ENCODE data around the gene VAMP8.
"Not testable (repeated sequence)": the region's sequence is repeated elsewhere in the genome, so short reads cannot be mapped to it uniquely, and the experiment has no call there.

The VAMP8 gene

DNA sequence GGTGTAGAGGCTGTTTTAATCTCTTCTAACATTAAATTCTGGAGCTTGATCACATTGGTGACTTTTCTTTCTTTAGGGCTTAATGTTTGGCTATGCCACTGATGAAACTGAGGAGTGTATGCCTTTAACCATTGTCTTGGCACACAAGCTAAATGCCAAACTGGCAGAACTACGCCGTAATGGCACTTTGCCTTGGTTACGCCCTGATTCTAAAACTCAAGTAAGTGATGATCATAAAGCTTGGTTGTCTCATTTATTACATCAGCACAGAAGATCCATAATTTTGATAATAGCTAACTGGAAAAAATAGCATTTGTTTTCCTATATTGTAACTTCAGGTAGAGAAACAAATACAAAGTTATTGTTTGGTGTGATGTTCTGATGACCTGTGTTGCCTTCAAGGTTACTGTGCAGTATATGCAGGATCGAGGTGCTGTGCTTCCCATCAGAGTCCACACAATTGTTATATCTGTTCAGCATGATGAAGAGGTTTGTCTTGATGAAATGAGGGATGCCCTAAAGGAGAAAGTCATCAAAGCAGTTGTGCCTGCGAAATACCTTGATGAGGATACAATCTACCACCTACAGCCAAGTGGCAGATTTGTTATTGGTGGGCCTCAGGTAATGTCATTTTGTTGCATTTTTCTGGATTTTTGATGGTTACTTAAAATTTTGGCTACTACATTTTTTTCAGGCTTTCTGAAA lies 35.5 kb upstream of the VAMP8 start:
- peaks cover 69% of the 10 kb centered on the region for H3K36me3 ChIP-seq (ENCODE audit: low read depth)
- H3K27ac ChIP-seq (ENCODE audit: poor library complexity, severe bottlenecking), result peak overlapping the region; percentile 86
- H3K4me1 ChIP-seq (ENCODE audit: insufficient read depth, poor library complexity, severe bottlenecking), result peaks cover 34% of the 10 kb centered on the region
- DNase-seq (ENCODE audit: low spot score) (no peak), ATAC-seq (ENCODE audit: low read depth) (no peak)
- peak overlapping the region; percentile 97 for H3K4me3 ChIP-seq (ENCODE audit: severe bottlenecking)
- no peaks in the 10 kb centered on the region for H3K27me3 ChIP-seq (ENCODE audit: insufficient read depth, poor library complexity, severe bottlenecking)
- H3K9me3 ChIP-seq (ENCODE audit: severe bottlenecking), result no peaks in the 10 kb centered on the region
- no peak for TF ChIP-seq CTCF (IDR thresholded peaks at IDR 0.05; ENCODE audit: poor library complexity, severe bottlenecking)

- peaks cover 74% of the 10 kb centered on the region for H3K36me3 ChIP-seq (ENCODE audit: low read depth)
- H3K4me1 ChIP-seq (ENCODE audit: insufficient read depth, poor library complexity, severe bottlenecking), result peaks cover 27% of the 10 kb centered on the region
- peak overlapping the region; percentile 86 for H3K27ac ChIP-seq (ENCODE audit: poor library complexity, severe bottlenecking)
- H3K9me3 ChIP-seq (ENCODE audit: severe bottlenecking), result no peaks in the 10 kb centered on the region
- no peaks in the 10 kb centered on the region for H3K27me3 ChIP-seq (ENCODE audit: insufficient read depth, poor library complexity, severe bottlenecking)
- no peak for TF ChIP-seq CTCF (IDR thresholded peaks at IDR 0.05; ENCODE audit: poor library complexity, severe bottlenecking)
- no peak for ATAC-seq (ENCODE audit: low read depth)
- no peak overlapping the region for H3K4me3 ChIP-seq (ENCODE audit: severe bottlenecking)
- no peak for DNase-seq (ENCODE audit: low spot score)
Observed at GRCh38 chr2:85542777-85543176, 34.6 kb upstream of the VAMP8 start.

DNA sequence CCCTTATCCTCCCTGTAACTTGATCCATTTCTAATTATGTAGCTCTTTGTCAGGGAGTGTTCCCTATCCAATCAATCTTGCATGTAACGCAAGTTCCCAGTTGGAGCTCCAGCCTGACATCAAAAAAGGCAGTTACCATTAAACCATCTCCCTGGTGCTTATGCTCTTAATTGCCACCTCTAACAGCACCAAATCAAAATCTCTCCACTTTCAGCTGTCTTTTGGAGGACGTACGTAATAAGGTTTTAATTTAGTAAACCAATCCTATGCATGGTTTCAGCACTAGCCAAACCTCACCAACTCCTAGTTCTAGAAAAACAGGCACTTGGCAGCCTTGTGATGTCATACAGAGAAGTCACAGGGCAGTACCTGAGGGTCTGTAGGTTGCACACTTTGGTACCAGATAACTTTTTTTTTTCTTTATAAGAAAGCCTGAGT lies 33.1 kb upstream of the VAMP8 start:
- peak overlapping the region; percentile 86 for H3K27ac ChIP-seq (ENCODE audit: poor library complexity, severe bottlenecking)
- not testable (repeated sequence) for ATAC-seq (ENCODE audit: low read depth); H3K4me3 ChIP-seq (ENCODE audit: severe bottlenecking); H3K27me3 ChIP-seq (ENCODE audit: insufficient read depth, poor library complexity, severe bottlenecking); DNase-seq (ENCODE audit: low spot score); H3K9me3 ChIP-seq (ENCODE audit: severe bottlenecking)
- peaks cover 27% of the 10 kb centered on the region for H3K4me1 ChIP-seq (ENCODE audit: insufficient read depth, poor library complexity, severe bottlenecking)
- peaks cover 78% of the 10 kb centered on the region for H3K36me3 ChIP-seq (ENCODE audit: low read depth)

GRCh38 chr2:85544915-85545779 lies 32.2 kb upstream of the VAMP8 start:
- H3K27me3 ChIP-seq (ENCODE audit: insufficient read depth, poor library complexity, severe bottlenecking); ATAC-seq (ENCODE audit: low read depth); DNase-seq (ENCODE audit: low spot score); H3K4me3 ChIP-seq (ENCODE audit: severe bottlenecking); H3K9me3 ChIP-seq (ENCODE audit: severe bottlenecking): not testable (repeated sequence)
- Histone ChIP-seq H3K27ac (ENCODE audit: poor library complexity, severe bottlenecking) (peak overlapping the region; percentile 86), H3K4me1 (ENCODE audit: insufficient read depth, poor library complexity, severe bottlenecking) (peaks cover 32% of the 10 kb centered on the region), H3K36me3 (ENCODE audit: low read depth) (peaks cover 75% of the 10 kb centered on the region)

DNA sequence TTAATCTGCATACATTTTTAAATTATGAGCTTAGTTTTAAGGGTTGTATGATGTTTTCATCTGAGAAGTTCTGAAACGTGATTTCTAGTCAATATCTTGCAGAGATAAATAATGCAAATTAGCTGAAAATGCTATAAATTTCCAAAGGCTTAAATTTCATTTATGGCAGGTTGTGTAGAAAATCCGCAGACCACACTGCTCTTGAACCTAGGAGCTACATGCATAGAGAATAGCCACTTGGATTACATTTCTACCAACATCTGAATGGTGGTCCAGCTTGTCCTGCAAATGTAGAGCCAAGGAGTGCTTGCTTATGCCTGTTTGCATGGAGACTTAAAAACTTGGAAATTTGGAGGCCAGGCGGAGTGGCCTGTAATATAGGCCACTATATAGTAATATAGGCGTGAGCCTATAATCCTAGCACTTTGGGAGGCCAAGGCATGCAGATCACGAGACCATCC lies 31.6 kb upstream of the VAMP8 start:
- no peak; the same call in 2 of the 3 replicates for ATAC-seq (ENCODE audit: low read depth)
- peak overlapping the region; percentile 86 for H3K27ac ChIP-seq (ENCODE audit: poor library complexity, severe bottlenecking)
- H3K27me3 ChIP-seq (ENCODE audit: insufficient read depth, poor library complexity, severe bottlenecking), result no peaks in the 10 kb centered on the region
- H3K36me3 ChIP-seq (ENCODE audit: low read depth), result peaks cover 75% of the 10 kb centered on the region
- H3K4me1 ChIP-seq (ENCODE audit: insufficient read depth, poor library complexity, severe bottlenecking), result peaks cover 36% of the 10 kb centered on the region
- no peak overlapping the region for H3K4me3 ChIP-seq (ENCODE audit: severe bottlenecking)
- DNase-seq (ENCODE audit: low spot score), result no peak
- no peaks in the 10 kb centered on the region for H3K9me3 ChIP-seq (ENCODE audit: severe bottlenecking)
- TF ChIP-seq CTCF (IDR thresholded peaks at IDR 0.05; ENCODE audit: poor library complexity, severe bottlenecking), result no peak

Measured in RWPE2 (cell line).